GM12878 (cell line): ENCODE results near the gene MRGPRX3. TPM values are rescaled to one million over a fixed set of nuclear protein-coding genes. Genes with fewer than 3 reads are reported as not detected.

Experiments used
- ATAC-seq: fragments of 200-7000 bp; cut with Tn5 transposase; 3 replicates; pipeline ENCODE4 v1.9.1; 2020; ENCODE audit warnings: mild to moderate bottlenecking, moderate library complexity
- BruUV-seq: library from RNA; stranded (reverse); fragments of 400-500 nt; replicated peaks from 2 replicates; lab custom pipeline; 2021; lab: Mats Ljungman, UMichigan
- CTCF ChIA-PET: fragments of 300-600 bp; sonication (Branson Sonifier 250); formaldehyde crosslinking; extraction: SDS; loops from one replicate; lab custom pipeline; 2021; ENCODE audit warnings: inconsistent platforms; lab: Yijun Ruan, JAX
- POLR2A ChIA-PET: fragments of 350-600 bp; formaldehyde crosslinking; extraction: SDS; loops from one replicate; lab custom pipeline; 2021; ENCODE audit warnings: inconsistent platforms; lab: Charles Lee
- RAD21 ChIA-PET: fragments of 300-600 bp; sonication (Branson Sonifier 250); formaldehyde crosslinking; loops from one replicate; lab custom pipeline; 2023; ENCODE audit warnings: antibody characterized with exemption; ENCODE audit not compliant: unreplicated experiment; lab: Charles Lee
- SMC1A ChIA-PET: fragments of 300-600 bp; sonication (Branson Sonifier 250); formaldehyde crosslinking; loops from one replicate; lab custom pipeline; 2023; ENCODE audit not compliant: unreplicated experiment, uncharacterized antibody; lab: Charles Lee
- DNase-seq: peaks from one replicate; pipeline ENCODE4 v3.0.0-alpha.2; 2011; ENCODE audit warnings: low read depth, low spot score
- FAIRE-seq: peaks from 3 replicates; lab custom pipeline; 2011; peaks lifted over from hg19 to GRCh38; lab: Jason Lieb, UNC
- H2AFZ ChIP-seq: 2 replicates; pipeline ENCODE4 v1.6.0; 2011; ENCODE audit warnings: low read depth, low read length, control low read depth; ENCODE audit not compliant: control insufficient read depth
- H3K27ac ChIP-seq: 2 replicates; pipeline ENCODE4 v1.5.1; 2011; ENCODE audit warnings: control low read depth; ENCODE audit not compliant: control insufficient read depth, insufficient read depth
- H3K27me3 ChIP-seq, 2 experiments: replicated peaks in 1 of 2; 2 replicates each; pipeline versions ENCODE4 v1.6.0 to v1.6.1; 2011; ENCODE audit warnings: low read length in 1 of 2; ENCODE audit not compliant: control insufficient read depth in 2 of 2, insufficient read depth in 2 of 2
- H3K36me3 ChIP-seq, 2 experiments: 2 replicates each; pipeline ENCODE4 v1.5.1; 2011; ENCODE audit warnings: low read length in 1 of 2; ENCODE audit not compliant: control insufficient read depth in 2 of 2, insufficient read depth in 2 of 2
- H3K4me1 ChIP-seq: 2 replicates; pipeline ENCODE4 v1.6.1; 2011; ENCODE audit warnings: mild to moderate bottlenecking, low read length, moderate library complexity, mixed read lengths; ENCODE audit not compliant: control insufficient read depth, insufficient read depth
- H3K4me2 ChIP-seq: 2 replicates; pipeline ENCODE4 v1.6.0; 2011; ENCODE audit warnings: control low read depth; ENCODE audit not compliant: control insufficient read depth, insufficient read depth
- H3K4me3 ChIP-seq: fragments of 200-600 bp; sonication (generic); 2 replicates; pipeline ENCODE4 v1.5.1; 2016
- H3K79me2 ChIP-seq: 2 replicates; pipeline ENCODE4 v1.6.0; 2011; ENCODE audit warnings: low read length; ENCODE audit not compliant: control insufficient read depth, insufficient read depth
- H3K9ac ChIP-seq: 2 replicates; pipeline ENCODE4 v1.8.0; 2011; ENCODE audit warnings: low read length, control low read depth, mixed read lengths; ENCODE audit not compliant: control insufficient read depth, insufficient read depth
- H3K9me3 ChIP-seq: replicated peaks from 3 replicates; pipeline ENCODE4 v1.5.1; 2011; ENCODE audit warnings: mild to moderate bottlenecking, low read length; ENCODE audit not compliant: control insufficient read depth, insufficient read depth
- H4K20me1 ChIP-seq: 2 replicates; pipeline ENCODE4 v1.6.0; 2011; ENCODE audit not compliant: control insufficient read depth, insufficient read depth
- CHD4 ChIP-seq: fragments of 200-600 bp; sonication (generic); IDR thresholded peaks from 2 replicates; pipeline ENCODE4 v1.6.1; 2016; ENCODE audit warnings: mild to moderate bottlenecking
- GATAD2B ChIP-seq: fragments of 450-650 bp; conservative IDR thresholded peaks from 2 replicates; pipeline ENCODE4 v1.6.1; 2017; ENCODE audit warnings: low read depth, mild to moderate bottlenecking, moderate library complexity
- KAT2A ChIP-seq: conservative IDR thresholded peaks from 2 replicates; pipeline ENCODE4 v1.6.1; 2011; ENCODE audit warnings: low read depth, low read length; ENCODE audit not compliant: control insufficient read depth
- REST ChIP-seq: IDR thresholded peaks from 2 replicates; pipeline ENCODE4 v1.6.1; 2012; ENCODE audit warnings: mild to moderate bottlenecking, low read depth, low read length
- SMARCA5 ChIP-seq: fragments of 450-650 bp; IDR thresholded peaks from 2 replicates; pipeline ENCODE4 v1.6.1; 2017; ENCODE audit warnings: mild to moderate bottlenecking
- SREBF1 ChIP-seq: IDR thresholded peaks from 2 replicates; pipeline ENCODE4 v1.6.1; 2012; ENCODE audit warnings: mild to moderate bottlenecking, low read length
- SREBF2 ChIP-seq: IDR thresholded peaks from 2 replicates; pipeline ENCODE4 v1.6.1; 2012; ENCODE audit warnings: mild to moderate bottlenecking, low read length
- TAF1 ChIP-seq: IDR thresholded peaks from 2 replicates; pipeline ENCODE4 v1.6.1; 2011; ENCODE audit warnings: mild to moderate bottlenecking, low read depth, low read length, borderline replicate concordance
- TCF7 ChIP-seq: IDR thresholded peaks from 2 replicates; pipeline ENCODE4 v1.6.1; 2014; ENCODE audit warnings: antibody characterized with exemption, borderline replicate concordance
- ZNF384 ChIP-seq: IDR thresholded peaks from 2 replicates; pipeline ENCODE4 v1.6.1; 2012; ENCODE audit warnings: low read depth, mild to moderate bottlenecking, low read length, improper control_type of control experiment, borderline replicate concordance
- WGBS: methylation state at CpG from one replicate; pipeline ENCODE4 v1.1.6; 2016; ENCODE audit warnings: low lambda C conversion rate; ENCODE audit not compliant: insufficient replicate concordance, insufficient coverage; ENCODE audit errors: missing lambda C conversion rate; 5-methylcytosine and 5-hydroxymethylcytosine counted together
- in situ Hi-C: fragments of 300-500 bp; cut with MboI; formaldehyde crosslinking; loops from 9 replicates; pipeline ENCODE4 v1.14.3; 2018; ENCODE audit warnings: mixed read lengths
- intact Hi-C: fragments of 100-400 bp; cut with micrococcal nuclease; formaldehyde crosslinking; loops from one replicate; pipeline ENCODE4 v1.14.2; 2022; ENCODE audit not compliant: unreplicated experiment
- polyA plus RNA-seq, 11 experiments: library from polyadenylated mRNA; depleted of rRNA in 4 of 11; unstranded in 6 of 11; stranded (reverse) in 5 of 11; fragments of >200 nt; fragmentation: Nextera tagmentation in 4 of 11; fragmentation: Illumina TruSeq in 1 of 11; extraction: Ambion mirVana in 4 of 11; extraction: Trizol in 1 of 11; gene quantifications; 1 replicate in 1 of 11; 2 replicates in 10 of 11; pipeline versions ENCODE4 v1.2.1 to v1.2.3, GENCODE V29; 2011 to 2016; ENCODE audit warnings: inconsistent platforms in 2 of 11, missing spikeins in 2 of 11, low read depth in 1 of 11
- total RNA-seq, 4 experiments: library from RNA; depleted of rRNA in 3 of 4; stranded (reverse); fragments of >200 nt in 3 of 4; fragmentation: Illumina TruSeq in 1 of 4; extraction: Trizol in 1 of 4; gene quantifications; 2 replicates each; pipeline versions ENCODE4 v1.2.1 to v1.2.3, GENCODE V29; 2013 to 2021

Gene MRGPRX3
- total and polyA plus RNA-seq, 10 of the 15 experiments (the other 5 are each of a cell fraction or from before 2014, with no cell fraction given): not detected

GRCh38 chr11:18108254-18108653 is 24.1 kb upstream of the MRGPRX3 start:
- in situ Hi-C loops (no loop called here), intact Hi-C loops (no loop called here)
- ChIA-PET CTCF (no interaction called here), POLR2A (no interaction called here), RAD21 (interaction anchor here (1.0 kb wide), 1 partner anchor 117 kb away, joined by 3 read pairs; no protein-coding TSS in a partner anchor), SMC1A (interaction anchor here (0.7 kb wide), 1 partner anchor 11 kb away, joined by 3 read pairs; no protein-coding TSS in a partner anchor)
- no TSS peak for BruUV-seq
- no peaks in the 10 kb centered on the region for H3K9me3 ChIP-seq
- H3K4me1 ChIP-seq: peaks cover 4% of the 10 kb centered on the region; the same call in 1 of the 2 replicates
- WGBS: 15% methylated on average over 3 of the region's 3 CpGs
- FAIRE-seq (no peak), DNase-seq (no peak), ATAC-seq (no peak)
- H3K27me3 ChIP-seq: peaks cover 0 to 1% of the 10 kb centered on the region in 2 experiments; a peak in 1 of 4 replicates
- no peak for TF ChIP-seq SMARCA5
- no peak for TF ChIP-seq SREBF1
- no peak for TF ChIP-seq SREBF2
- no peak for TF ChIP-seq TAF1
- TF ChIP-seq ZNF384: no peak
- TF ChIP-seq KAT2A: no peak
- TF ChIP-seq GATAD2B: no peak
- no peak for TF ChIP-seq CHD4
- H3K27ac ChIP-seq: no peak overlapping the region
- no peaks in the 10 kb centered on the region for H4K20me1 ChIP-seq
- H3K79me2 ChIP-seq: peaks cover 18% of the 10 kb centered on the region
- H3K9ac ChIP-seq: no peak overlapping the region
- no peak overlapping the region for H2AFZ ChIP-seq
- no peak overlapping the region for H3K4me3 ChIP-seq
- H3K4me2 ChIP-seq: no peak overlapping the region
- H3K36me3 ChIP-seq: no peaks in the 10 kb centered on the region

GRCh38 chr11:18111005-18111404 is 21.4 kb upstream of the MRGPRX3 start:
- no peaks in the 10 kb centered on the region for H3K4me1 ChIP-seq
- FAIRE-seq (no peak), DNase-seq (no peak), ATAC-seq (no peak)
- H3K4me2 ChIP-seq: no peak overlapping the region
- ChIA-PET POLR2A (no interaction called here), CTCF (interaction anchor here (0.8 to 2.0 kb wide), 6 partner anchors 93 to 380 kb away, joined by 3 to 9 read pairs (median 4); no protein-coding TSS in a partner anchor), SMC1A (interaction anchor here (0.8 to 1.2 kb wide), 3 partner anchors 21 to 97 kb away, joined by 3 to 4 read pairs (median 4); no protein-coding TSS in a partner anchor)
- no peaks in the 10 kb centered on the region for H3K36me3 ChIP-seq
- H2AFZ ChIP-seq: no peak overlapping the region
- BruUV-seq: no TSS peak
- 21% methylated on average over 2 of the region's 2 CpGs for WGBS
- no peak overlapping the region for H3K9ac ChIP-seq
- no peaks in the 10 kb centered on the region for H3K9me3 ChIP-seq
- TF ChIP-seq TCF7: no peak
- TF ChIP-seq REST: peak; percentile 71; the same call in 1 of the 2 replicates
- TF ChIP-seq, all 136 proteins: peak for 1
- Histone ChIP-seq H3K4me3 (no peak overlapping the region), H3K27me3 (peaks cover 0 to 1% of the 10 kb centered on the region in 2 experiments; a peak in 2 of 4 replicates), H4K20me1 (no peaks in the 10 kb centered on the region), H3K79me2 (no peaks in the 10 kb centered on the region), H3K27ac (no peak overlapping the region)
- RAD21 ChIA-PET: interaction anchor here (1.4 kb wide), 1 partner anchor 379 kb away, joined by 3 read pairs; no protein-coding TSS in a partner anchor
- in situ Hi-C loops: no loop called here
- intact Hi-C loops: no loop called here
